GM21619 (cell line): ENCODE data around the gene B3GNT7.
"Not testable (repeated sequence)": the region's sequence is repeated elsewhere in the genome, so short reads cannot be mapped to it uniquely, and the experiment has no call there.

Experiments used
- ATAC-seq: cut with Tn5 transposase; IDR thresholded peaks from one replicate; pipeline ENCODE4 v1.9.1; 2021; ENCODE audit not compliant: unreplicated experiment

The B3GNT7 gene

DNA sequence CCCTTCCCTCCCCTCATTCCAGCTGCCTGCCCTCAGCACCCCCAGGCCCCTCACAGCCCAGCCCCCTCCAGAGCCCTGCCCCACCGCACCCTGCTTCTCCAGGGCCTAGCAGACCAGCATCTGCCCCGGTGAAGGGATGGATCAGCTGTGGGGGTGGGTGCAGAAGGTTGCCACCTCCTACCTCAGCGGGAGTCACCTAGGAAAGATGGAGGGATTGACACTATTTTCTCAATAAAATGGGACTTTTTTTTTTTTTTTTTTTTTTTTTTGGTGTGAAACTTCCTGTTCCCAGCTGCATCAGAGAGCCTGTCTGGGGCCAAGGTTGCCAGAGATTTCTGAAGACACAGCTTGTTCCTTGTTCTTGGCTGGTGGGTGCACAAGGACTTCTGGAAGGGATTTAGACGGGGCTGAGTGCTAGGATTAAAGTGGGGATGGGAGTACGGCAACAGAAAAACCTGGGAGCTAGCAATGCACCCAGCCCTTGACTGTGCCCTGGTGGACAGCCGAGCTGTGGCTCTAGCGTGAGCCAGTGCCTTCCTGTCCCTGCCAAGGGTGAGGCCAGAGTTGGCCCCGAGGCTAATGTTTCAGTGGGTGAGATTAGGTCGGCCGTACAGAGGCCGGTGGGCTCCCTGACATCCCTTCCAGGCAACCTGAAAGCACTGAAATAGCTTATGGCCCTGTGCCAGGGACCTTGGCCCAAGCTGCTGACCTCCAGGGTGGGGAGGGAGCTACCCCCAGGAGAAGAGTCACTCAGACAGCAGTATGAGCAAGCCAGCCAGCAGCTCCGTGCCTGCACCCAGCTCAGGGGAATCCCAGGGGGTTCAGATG is 4.6 kb downstream of the B3GNT7 start:
- ATAC-seq: no peak

DNA sequence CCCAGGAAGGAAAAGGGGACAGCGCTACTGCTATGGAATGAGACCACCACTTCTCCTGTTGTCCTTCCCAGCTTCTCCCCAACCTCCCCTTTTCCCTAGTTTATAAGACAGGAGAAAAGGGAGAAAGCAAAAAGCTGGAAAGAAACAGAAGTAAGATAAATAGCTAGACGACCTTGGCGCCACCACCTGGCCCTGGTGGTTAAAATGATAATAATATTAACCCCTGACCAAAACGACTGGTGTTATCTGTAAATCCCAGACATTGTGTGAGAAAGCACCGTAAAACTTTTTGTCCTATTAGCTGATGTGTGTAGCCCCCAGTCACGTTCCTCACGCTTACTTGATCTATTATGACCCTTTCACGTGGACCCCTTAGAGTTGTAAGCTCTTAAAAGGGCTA is 5.2 kb downstream of the B3GNT7 start:
- ATAC-seq: not testable (repeated sequence)

- ATAC-seq: not testable (repeated sequence)
Measured at GRCh38 chr2:231401101-231401500, 5.6 kb downstream of the B3GNT7 start.

DNA sequence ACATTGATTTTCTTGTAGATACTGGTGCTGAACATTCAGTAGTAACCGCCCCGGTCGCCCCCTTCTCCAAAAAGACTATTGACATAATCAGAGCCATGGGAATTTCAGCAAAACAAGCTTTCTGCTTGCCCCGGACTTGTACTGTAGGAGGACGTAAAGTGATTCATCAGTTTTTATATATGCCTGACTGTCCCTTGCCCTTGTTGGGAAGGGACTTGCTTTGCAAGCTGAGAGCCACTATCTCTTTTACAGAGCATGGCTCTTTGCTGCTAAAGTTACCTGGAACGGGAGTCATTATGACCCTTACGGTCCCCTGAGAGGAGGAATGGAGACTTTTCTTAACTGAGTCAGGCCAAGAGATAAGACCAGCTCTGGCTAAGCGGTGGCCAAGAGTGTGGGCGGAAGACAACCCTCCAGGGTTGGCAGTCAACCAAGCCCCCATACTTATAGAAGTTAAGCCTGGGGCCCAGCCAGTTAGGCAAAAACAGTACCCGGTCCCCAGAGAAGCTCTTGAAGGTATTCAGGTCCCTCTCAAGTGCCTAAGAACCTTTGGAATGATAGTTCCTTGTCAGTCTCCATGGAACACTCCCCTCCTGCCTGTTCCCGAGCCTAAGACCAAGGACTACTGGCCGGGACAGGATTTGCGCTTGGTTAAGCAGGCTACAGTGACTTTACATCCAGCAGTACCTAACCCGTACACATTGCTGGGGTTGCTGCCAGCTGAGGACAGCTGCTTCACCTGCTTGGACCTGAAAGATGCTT is 8.1 kb downstream of the B3GNT7 start:
- ATAC-seq: not testable (repeated sequence)

- not testable (repeated sequence) for ATAC-seq
Measured at GRCh38 chr2:231404183-231404578, 8.7 kb downstream of the B3GNT7 start.

- ATAC-seq: not testable (repeated sequence)
Measured at GRCh38 chr2:231405601-231406367, 10.3 kb downstream of the B3GNT7 start.

GRCh38 chr2:231407686-231408085 is 12.2 kb downstream of the B3GNT7 start:
- not testable (repeated sequence) for ATAC-seq

GRCh38 chr2:231408304-231408703 is 12.8 kb downstream of the B3GNT7 start:
- not testable (repeated sequence) for ATAC-seq

DNA sequence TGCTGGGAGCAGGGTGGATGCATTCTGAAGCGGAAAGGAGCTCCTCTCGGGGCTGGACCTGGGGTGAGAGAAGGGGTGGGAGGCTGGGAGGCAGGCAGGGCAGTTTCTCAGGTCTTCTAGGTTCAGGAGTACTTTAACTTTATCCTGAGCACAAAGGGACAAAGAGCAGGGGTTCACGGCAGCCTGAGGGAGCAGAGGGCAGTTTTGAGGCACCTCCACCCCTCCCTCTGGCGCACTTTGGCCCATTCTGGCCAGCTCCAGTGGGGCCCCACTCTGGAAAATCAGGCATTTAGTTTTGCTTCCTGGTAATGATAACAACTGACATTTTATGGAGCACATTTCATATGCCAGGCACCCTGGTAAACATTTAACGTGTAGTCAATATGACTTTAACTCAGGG is 14.3 kb downstream of the B3GNT7 start:
- no peak for ATAC-seq

GRCh38 chr2:231410293-231411004 is 14.9 kb downstream of the B3GNT7 start:
- no peak for ATAC-seq

DNA sequence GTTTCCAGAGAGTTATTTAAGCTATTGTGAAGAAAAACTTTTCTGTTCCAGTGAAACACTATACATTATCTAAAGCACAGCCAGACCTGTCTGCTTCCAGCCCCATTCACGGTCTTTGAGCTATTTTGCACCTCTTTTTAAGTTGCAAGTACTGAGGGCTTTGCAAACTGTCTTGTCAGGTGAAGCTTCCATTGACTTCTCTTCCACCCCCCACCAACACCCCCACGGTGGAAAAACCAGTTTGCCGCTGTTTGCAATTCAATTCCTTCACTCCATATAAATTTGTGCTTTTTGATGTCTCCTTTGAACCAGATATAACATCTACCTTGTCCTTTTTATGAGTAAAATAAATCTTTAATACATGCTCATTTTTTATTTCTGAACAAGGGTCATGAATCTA is 15.7 kb downstream of the B3GNT7 start:
- ATAC-seq: no peak

DNA sequence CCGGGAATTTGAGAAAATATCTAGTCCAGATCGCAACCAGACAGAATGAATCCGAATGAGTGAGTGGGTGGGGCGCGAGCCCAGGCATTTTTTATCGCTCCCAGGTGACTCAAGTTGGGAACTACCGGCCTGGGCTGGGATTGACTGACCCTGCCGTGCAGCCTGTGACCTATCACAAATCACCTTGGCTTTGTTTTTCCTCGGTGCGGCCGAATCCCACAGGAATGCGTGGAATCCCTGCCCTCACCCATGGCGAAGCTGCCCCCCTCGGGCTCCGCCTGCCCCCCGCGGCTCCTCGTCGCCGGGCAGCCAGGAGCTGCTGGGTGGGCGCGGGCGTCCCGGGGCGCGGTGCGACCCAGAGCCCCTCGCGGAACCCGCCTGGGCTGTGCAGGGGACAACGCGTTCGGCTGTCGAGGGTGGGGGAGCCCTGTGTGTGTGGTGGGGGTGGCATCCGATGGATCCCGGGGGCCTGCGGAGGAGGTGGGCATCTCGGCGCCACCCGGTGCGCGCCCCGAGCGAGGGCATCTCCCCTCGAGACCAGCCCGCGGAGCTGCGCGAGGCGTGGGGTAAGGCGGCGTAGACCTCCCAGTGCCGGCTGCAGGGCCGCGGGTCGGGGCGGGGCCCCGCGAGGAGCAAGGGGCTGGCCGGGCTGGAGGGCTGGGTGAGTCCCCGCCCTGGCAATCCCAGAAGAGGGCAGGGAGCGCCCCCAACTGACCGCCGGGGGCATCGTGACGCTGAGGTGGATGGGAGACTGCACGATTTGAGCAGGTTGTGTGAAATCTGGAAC is 16.5 kb downstream of the B3GNT7 start:
- peak; percentile 96 for ATAC-seq

DNA sequence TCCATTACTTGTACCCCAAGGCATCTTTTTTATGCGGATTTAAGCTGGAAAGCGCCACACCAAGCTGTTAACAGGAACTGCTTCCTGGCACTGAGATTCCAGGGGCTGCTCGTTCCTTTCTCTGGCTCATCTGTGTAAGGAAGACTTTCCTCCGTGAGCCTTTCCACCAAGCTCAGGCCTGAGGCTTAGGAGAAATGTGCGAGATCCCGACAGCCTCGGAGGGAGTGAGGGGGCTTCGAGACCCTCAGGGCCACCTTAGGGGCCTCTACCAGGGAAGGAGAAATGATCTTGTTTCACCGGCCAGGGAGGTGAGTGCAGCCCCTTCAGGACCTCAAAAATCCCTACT is 17.1 kb downstream of the B3GNT7 start:
- ATAC-seq: no peak

- ATAC-seq: no peak
Measured at GRCh38 chr2:231413456-231413855, 17.9 kb downstream of the B3GNT7 start.

DNA sequence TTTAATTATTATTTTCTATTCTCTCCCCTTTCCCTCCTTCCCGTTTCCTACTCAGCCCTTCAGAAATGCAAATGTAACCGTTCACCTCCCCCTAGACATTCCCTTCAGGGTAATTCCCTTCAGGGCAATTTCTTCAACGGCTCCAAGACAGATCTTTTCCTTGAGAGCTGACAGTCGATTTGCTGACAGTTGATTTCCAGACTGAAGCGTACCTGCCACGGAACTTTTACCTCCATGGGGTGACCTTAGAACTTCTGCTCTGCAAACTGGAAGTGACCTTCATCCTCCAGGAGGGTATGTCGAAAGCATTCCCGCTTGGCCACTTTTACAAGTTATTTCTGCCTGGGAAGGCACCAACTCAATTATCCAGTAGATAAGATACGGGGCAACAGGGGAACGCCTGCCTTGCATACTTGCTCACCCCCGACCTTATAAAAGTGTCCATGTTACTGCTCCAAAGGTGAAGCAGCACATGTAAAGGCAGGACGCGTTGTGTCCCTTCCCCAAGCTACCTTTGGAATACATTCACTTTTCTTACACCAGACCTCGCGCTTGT is 18.5 kb downstream of the B3GNT7 start:
- ATAC-seq: no peak

- ATAC-seq: no peak
Measured at GRCh38 chr2:231415029-231415428, 19.5 kb downstream of the B3GNT7 start.

DNA sequence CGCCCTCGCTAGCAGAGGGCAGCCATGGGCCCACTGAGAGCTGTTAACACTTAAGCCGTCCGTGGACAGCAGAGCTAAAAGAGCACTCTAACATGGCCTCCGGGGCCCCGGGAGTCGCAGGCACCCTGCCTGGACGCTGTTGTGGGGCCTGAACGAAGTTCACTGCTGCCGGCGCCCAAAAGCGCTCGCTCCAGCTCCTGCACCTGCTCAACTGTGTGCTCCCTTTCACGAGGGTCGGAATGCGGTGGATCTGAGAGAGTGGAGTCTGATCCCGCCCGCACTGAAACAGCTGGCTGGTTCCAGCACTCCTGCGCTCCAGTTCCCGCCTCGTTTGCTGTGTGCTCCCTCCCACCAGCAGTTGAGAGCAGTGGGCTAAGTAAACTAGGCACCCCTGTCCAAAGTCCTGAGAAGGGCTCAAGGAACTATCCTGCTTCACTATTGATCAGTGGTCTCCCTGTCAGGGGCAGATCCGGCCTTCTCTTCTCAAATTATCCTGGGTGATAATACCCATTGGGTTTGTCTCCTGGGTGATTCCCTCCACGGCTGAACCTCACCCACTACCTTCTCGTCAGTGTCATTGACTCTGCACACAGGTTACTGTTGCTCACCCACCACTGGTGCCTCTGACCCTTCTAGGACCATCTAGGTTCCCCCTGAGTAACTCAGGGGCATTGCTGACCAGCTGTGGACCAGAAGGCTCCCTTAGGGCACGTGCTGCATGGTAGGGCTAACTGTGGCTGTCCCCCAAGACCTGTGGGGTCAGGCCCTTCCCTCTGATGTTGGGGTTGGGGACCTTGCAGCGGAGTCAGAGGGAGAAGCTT is 23.5 kb downstream of the B3GNT7 start:
- ATAC-seq: no peak

DNA sequence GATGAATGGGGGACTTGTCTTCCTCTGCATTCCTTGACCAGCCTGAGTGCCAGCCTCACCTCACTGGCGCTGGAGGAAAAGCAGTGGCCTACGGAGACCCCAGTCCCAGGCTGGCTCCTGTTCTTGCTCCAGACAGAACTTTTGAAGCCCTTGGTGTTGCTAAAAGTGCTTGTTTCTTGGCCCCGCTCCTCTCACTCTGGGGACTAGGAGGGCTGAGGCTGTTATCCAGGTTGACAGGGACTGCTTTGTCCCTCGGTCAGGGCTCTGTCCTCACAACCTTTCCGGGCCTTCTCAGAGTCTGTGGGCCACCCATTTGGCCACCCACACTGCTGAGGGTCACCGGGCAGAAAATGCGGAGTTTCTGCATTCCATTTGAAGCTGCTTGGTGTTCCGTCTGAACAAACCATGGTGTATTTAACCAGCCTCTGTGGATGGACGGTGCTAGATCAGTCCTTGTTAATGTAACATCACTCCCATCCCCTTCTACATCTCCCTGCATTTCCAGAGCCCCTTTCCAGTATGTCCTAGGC is 25.6 kb downstream of the B3GNT7 start:
- no peak for ATAC-seq

DNA sequence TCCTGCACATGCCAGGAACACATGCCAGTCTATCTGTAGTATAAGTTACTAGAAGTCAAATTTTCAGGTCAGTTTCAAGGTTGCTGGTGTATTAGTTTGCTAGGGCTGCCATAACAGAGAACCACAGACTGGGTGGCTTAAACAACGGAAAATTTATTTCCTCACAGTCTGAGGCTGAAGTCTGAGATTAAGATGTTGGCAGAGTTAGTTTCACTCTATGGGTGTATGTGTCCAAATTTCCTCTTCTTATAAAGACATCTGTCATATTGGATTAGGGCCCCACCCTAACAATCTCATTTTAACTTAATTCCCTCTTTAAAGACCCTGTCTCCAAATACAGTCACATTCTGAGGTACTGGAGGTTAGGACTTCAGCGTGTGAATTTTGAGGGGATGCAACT is 26.5 kb downstream of the B3GNT7 start:
- ATAC-seq: no peak
